ENCODE results near the gene PHLDA2.

Gene PHLDA2

DNA sequence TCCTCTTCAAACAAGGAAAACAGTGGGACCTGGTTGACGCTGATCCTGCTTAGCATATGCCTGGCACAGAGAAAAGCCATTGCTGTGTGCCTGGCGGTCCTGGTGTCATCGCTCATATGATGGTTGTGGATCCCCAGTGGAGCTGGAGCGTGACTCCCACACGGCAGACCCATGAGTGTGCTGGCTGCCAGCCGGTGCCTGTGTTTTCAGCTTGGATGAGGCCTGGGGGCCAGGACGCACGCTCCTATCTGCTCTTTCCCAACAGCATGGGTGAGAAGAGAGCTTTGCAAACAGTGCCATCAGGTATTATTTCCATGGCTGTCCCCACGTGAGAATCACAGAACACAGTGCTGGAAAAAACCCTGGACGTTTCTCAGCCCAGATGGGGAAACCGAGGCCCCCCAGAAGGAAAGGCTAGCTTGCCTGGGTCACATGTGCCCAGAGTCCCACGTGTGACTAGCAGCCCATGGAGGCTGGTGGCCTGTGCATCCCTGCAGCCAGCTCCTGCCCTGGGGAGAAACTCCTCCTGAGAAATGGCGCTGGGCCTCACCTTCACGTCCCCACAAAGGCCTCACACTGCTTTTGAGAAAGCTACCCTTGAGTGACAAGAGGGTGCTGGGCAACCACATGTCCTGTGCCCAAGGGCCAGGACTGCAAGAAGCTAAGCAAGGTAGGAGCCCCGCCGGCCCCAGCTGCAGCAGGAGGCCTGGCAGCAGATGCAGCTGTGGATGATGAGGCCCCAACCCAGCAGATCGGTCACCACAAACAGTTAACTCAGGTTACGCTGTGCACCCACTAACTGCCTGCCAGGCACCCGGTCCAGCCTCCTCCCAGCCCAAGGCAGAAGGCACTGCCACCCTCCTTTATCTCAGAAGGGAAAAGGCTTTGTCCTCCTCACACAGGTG lies 47.9 kb downstream of the PHLDA2 start:
- DNase-seq = no peak

DNA sequence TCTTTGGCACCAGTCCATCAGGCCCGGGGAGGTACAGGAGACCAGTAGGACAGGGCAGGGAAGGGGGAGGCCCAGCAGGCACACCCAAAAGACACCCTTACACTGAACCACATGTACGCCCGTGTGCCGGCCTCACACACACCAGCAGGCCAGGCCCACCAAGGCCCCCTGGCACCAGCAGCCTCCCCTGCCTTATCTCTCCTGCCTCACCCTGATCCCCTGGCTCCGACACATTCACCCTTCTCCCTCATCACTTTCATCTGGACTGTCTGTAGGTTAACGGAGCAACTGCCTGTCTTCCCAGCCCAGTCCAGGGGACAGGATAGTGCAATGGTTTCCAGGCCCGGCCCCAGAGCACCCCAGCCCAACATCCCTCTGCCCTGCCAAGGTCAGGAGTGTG lies 48.6 kb downstream of the PHLDA2 start:
- DNase-seq = no peak

- DNase-seq = no peak
Measured at GRCh38 chr11:2878782-2879181, 50.4 kb downstream of the PHLDA2 start.
